ENCODE measurements around the gene TRABD2A.
"Not testable (repeated sequence)": the region's sequence is repeated elsewhere in the genome, so short reads cannot be mapped to it uniquely, and the experiment has no call there.

Gene TRABD2A

GRCh38 chr2:84773562-84773961, 107.3 kb downstream of the TRABD2A start:
- DNase-seq, result not testable (repeated sequence)

Measured in NCI-H446 treated with DMSO at 0.1 percent for 48 hours (cell line).